Raji (cell line): ENCODE measurements around the gene KCNJ15.

ENCODE experiments used
- POLR2A ChIP-seq: IDR thresholded peaks from 2 replicates; pipeline ENCODE4 v1.6.1; 2011; ENCODE audit warnings: low read depth, low read length, control low read depth; ENCODE audit not compliant: insufficient read depth

Gene KCNJ15

DNA sequence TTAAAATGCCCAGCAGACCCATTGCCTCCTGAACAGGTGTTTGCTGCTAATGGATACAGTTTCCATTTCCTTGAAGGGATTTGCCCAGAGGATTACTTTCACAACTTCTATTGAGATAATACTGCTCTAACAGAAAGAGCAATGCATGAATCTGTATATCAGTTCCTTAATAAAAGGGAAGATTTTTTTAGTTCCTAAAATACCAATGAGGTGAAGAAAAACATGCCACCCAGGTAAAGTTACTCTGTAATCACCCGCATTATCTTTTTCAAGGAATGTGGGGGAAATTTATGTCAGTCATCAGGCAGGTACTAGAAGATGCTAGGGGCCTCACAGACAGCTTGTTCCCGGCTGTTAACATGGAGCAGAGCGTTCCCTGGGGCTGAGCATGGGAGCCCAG, 41.1 kb downstream of the KCNJ15 start:
- TF ChIP-seq POLR2A: no peak

DNA sequence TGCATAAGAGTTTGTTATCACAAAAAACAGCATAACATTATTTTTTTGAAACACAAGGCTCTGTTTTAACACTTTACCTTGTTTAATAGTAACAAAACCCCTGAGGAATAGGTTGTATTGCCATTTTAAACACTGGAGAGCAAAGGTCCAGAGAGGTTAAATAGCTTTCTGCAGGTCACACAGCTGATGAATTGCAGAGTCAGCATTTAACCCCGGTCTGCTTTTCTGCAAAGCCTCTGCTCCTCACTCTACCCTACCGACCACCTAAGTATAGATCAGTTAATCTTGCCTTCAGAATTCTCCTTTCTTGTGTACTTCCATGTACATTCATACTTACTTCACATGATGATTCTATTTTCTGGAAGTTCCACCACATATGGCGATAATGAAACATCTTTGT, 42.0 kb downstream of the KCNJ15 start:
- no peak for TF ChIP-seq POLR2A

DNA sequence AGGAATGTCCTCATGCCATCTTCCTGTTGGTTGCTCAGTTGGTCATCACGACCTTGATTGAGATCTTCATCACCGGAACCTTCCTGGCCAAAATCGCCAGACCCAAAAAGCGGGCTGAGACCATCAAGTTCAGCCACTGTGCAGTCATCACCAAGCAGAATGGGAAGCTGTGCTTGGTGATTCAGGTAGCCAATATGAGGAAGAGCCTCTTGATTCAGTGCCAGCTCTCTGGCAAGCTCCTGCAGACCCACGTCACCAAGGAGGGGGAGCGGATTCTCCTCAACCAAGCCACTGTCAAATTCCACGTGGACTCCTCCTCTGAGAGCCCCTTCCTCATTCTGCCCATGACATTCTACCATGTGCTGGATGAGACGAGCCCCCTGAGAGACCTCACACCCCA, 42.9 kb downstream of the KCNJ15 start:
- no peak for TF ChIP-seq POLR2A

DNA sequence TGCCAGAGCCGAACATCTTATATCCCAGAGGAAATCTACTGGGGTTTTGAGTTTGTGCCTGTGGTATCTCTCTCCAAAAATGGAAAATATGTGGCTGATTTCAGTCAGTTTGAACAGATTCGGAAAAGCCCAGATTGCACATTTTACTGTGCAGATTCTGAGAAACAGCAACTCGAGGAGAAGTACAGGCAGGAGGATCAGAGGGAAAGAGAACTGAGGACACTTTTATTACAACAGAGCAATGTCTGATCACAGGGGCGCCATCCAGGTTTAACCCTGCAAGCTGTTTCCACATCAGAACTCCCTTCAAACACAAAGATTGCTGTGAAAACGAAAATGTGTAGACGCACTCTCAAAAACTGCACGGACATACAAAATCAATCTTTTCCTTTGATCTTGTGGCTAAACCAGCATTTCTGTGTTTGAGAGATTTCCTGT, 43.4 kb downstream of the KCNJ15 start:
- no peak for TF ChIP-seq POLR2A

DNA sequence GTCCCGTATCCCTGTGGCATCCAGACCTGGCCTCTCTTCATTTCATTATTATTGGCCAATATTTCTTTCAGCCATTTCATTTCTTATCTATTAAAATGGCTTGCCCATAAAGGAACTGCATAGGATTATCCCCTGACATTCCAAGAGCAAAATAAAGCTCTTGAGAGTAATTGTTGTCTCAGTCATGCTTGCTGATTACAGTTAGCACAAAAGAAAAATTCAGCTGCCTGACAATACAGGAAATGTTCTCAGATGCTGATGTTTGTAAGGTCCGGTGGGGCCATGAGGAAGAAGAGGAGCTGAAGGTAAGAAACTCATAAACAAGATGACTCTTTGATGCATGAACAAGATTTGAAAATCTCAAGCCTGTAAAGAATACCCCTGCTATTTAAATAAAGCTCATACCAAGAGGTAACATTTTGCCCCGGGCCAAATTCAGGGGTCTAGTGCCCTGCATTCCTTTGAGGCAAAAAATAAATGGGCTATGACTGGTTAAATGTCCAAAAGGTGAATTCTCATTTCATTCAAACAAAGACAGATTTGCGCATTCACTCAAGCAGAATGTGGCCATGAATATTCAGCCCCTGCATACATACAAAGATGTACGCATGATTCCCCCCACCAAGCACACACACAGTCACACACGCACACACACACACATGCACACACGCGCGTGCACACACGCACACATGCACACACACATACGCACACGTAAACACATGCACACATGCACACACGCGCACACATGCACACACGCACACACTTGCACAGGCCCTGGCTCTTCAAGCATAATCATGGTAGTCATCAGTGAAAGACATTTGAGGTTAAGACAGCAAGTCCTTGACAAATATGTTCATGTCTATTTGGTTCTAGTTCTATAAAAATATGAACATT, 44.8 kb downstream of the KCNJ15 start:
- TF ChIP-seq POLR2A: no peak

DNA sequence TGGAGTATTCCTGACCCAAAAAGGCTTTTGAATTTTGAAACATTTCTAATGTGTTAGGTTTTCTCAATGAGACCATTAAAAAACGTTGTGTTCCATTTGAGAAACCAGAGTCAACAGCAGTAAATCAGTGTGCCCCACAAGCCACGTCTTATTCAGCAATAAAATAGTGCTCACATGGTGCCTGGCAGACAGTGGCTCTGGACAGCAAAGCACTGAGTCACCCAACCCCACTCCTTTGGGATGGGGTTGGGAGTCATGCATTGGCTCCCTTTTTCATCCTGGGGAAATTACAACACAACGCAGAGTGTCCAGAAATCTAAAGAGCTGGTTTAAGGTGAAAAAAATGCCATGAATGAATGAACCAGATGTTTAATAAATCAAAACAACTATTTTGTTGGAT, 46.5 kb downstream of the KCNJ15 start:
- TF ChIP-seq POLR2A: no peak

DNA sequence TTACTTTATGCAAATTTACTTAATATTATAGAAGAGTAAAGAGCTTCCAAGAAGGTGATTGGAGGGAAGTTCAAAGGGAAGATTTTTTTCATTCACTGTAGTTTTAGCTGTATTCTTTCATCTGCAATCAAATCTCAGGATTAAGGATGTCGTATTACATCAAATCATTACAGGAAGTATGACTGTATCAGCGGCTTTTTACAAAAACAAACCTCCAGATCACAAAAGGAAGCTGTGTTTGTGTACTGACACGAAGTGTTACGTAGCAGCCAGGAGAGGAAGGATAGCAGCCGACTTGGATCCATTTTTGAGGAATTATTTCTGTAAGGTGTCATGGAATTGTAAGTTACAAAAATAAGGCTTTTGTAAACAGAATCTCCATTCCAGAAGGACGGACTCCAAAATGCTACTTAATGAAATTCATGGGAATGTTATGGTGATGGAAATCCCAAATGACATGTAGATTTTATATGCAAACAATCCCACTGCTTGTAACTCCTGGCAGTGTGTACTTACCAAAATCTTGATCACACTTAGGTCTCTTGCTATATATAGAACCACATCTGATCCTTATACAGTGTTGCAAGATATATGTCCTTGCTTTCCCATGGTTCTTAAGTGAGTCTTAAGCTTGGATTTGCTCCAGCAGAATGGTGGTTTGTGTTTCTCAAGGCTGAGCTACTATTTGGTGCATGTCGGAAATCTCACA, 49.8 kb downstream of the KCNJ15 start:
- no peak for TF ChIP-seq POLR2A

DNA sequence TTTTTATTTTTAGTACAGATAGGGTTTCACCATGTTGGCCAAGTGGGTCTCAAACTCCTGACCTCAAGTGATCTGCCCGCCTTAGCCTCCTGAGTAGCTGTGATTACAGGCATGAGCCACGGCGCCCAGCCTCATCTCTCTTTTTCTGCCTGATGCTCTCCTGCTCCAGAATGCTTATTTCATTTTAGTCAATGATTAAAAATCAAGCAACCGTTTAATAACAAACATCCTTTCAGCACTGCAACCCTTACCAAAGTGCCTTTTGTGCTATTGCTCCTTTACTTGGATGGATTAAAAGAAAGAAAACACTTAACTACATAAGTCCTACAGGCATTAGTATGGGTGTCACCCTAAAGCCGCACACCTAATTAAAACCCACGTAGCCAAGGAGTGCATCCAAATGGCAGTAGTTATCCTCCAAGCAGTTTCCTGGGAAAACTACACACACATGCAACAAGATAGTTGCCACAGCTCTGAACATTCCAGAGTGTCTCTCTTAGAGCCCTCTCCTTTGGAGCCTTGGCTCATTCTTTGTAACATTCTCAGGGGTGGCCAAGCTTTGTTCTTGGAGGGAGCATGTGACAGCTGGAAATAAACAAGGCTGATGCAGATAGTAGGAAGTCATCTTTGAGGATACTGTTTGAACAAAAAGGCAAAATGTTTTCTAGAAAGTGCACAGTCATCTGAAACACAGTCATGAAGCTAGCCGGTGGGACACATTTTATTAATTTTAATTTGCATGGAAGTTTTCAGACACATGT, 51.2 kb downstream of the KCNJ15 start:
- TF ChIP-seq POLR2A: no peak

DNA sequence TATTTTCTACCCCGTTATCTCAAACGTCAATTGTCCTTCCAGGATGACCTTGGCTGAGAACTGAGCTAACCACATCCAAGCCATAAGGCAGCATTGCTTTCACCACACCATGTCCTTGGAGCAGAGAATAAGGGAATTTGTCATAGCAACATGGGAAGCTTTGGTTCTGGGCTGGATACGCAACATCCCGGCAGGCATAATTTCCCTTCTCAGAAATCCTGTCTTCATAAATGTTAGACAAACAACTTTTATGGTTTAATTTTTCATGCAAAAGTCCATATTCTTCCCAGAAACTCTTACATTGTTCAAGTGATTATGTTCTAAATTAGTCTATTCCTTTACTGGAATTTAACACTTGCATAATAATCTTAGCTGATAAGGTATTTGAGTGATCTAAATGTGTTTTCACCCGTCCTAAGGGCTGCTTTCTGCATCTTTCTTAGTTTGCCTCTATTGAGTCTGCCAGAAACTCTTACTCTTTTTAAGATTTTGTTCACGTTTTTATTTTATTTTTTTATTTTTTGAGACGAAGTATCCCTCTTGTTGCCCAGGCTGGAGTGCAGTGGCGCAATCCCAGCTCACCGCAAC, 51.8 kb downstream of the KCNJ15 start:
- no peak for TF ChIP-seq POLR2A

DNA sequence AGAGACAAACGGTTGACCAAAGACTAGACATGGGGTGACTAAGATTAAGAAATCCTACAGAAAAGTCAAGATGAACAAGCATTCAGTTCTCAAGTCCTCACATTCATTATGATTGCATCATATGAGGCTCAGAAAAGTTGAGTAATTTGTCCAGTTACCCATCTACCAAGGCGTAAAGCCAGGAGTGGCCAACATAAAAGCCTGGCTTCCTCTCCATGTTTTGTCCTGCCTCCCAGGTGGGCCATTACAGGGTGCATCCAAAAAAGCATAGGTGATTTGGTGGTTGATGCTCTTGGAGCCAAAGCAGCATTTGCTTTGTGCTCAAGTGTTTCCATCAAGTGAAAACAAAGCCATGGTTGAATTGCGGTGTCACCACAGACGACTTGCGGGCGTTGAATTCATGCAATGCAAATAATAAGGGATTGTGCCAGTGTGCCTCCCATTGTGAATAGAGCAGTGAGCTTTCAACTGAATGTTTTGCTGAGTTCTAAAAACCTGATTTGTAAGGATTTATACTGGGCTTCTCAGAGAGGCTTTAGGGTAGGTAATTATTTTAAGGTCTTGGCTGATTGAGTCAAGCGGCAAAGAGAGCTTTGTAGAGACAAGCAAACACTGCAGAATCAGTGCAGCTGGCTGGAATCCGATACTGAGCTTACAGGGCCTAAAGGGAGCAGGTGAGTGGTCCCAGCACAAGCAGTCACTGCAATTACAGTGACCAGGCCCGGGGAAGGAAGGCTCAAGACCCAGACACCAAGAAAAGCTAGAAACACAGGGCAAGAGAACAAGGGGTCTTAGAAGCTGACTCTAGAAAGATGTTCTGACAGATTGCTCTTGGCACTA, 54.1 kb downstream of the KCNJ15 start:
- no peak for TF ChIP-seq POLR2A

DNA sequence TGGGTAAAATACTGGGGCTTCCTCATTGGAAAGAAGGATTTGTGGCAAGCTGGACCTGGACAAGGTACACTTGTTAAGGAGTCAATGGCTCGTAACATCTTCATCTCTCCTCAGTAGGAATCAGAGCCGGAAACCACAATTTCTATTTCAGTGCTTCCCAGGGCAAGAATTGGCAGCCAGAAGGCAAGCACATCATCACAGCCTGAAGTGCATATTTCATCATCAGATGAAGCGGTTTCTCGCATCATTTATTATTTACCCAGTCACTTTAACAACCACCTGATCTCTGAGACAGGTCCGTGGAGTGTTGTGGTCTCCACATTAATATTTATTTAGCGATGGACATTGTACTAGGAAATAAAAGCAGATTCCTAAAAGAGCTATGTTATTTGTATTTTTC, 55.0 kb downstream of the KCNJ15 start:
- no peak for TF ChIP-seq POLR2A

DNA sequence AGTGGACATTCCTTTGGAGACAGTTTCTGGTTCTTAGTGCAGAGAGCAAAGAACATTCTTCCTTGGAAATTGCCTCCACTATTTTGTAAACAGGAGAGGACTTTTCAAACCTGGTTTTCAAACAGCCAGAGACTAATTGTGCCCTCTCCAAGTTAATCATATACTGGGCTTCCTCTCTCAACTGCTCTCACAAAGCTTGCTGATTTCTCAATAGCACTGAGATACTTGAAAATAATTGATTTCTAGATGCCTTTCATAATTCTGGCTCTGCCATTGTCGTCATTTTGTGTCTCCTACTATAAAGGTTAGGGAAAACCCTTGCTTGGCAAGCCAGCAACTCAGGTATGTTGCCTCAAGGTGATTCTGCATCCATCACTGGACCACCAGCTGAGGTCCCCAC, 56.0 kb downstream of the KCNJ15 start:
- TF ChIP-seq POLR2A: no peak

DNA sequence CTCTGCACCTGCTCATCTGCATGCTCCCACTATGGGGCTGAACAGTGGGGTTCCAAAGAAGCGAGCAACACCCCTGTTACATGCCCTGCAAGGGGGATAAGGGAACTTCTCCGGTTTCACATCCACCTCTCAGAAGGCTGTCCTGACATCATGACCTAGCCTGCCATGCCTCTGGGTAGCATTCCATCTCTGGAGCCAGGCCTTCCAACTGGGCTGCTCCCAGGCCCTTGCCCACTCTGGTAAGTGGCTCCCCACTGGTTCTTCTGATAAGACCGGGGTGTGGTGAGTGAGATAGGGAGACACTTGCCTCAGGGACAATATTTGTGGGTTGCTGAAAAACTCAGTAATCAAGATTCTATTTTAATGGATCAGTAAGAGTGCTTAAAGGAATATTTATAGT, 57.8 kb downstream of the KCNJ15 start:
- TF ChIP-seq POLR2A: no peak

DNA sequence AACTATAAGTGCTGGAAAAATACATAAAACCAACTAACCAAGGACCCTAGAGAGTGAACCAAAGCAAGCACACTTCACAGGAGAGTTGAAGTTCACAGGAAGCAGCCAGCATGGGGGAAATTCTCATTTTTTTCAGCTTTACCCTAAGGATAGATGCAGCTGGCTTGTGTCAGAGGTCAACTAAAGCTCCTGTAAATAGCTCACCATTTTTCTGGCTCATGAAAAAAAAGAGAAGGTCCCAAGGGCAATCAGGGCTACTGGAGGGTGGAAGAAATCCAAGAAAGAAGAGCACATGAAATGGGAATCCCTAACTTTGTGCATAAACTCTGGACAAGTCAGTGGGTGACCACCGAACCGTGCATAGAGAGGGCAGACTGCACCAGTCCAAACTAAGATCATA, 58.3 kb downstream of the KCNJ15 start:
- TF ChIP-seq POLR2A: no peak
